ENCODE data around the gene RAPGEF5. TPM values are rescaled to one million over a fixed set of nuclear protein-coding genes. Genes with fewer than 3 reads are reported as not detected.

The RAPGEF5 gene
- total RNA-seq, 1 donor from 2014 or later: 83.7 TPM

DNA sequence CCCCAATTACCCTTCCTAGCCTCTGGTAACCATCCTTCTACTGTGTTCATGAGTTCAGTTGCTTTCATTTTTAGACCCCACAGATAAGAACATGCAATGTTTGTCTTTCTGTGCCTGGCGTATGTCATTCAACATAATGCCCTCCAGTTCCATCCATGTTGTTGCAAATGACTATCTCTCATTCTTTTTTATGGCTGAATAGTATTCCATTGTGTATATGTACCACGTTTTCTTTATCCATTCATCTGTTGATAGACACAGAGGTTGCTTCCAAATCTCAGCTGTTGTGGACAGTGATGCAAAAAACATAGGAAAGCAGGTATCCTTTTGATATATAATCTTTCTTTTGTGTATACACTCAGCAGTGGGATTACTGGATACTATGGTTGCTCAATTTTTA lies 51.2 kb downstream of the RAPGEF5 start:
- DNase-seq: no peak

DNA sequence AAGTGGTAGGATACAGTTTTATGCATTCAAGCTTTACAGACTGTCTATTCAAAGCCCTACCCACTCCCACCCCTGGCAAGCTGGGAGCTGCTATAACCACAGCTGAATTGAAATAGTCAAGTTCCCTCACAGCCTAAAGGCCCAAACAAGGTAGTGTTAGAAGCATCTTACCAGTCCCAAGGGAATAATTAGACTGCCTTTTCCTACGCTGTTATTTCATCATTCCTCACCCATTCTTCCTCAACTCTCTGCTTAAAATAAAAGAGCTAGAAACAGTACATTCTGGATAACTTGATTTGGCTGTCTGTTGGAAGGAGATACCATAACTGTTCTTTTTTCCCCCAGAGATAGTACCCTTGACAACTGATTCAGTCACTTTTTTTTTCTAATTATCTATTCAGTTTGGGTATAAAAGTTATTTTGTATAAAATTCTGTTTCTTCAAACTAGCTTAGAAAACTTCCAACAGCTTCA lies 54.0 kb downstream of the RAPGEF5 start:
- peak; percentile 12 for DNase-seq

DNA sequence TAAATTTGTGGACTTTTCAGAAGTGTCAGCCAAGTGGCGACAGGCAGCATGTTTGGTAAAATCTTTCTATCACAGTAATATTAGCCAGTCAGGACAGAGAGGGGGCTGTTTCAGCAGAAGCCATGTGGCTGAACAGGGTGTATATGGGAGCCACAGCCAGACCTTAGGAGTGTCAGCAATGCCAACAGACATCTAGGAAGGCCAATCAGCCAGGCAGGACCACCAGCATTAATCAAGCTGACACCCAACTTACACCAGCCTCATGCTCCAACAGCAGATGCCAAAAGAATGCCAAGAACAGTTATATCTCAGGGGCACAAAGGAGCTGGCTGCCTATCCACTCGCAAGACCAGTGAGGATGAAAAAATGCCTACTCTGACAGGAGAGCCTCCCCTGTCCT lies 54.8 kb downstream of the RAPGEF5 start:
- no peak for DNase-seq

DNA sequence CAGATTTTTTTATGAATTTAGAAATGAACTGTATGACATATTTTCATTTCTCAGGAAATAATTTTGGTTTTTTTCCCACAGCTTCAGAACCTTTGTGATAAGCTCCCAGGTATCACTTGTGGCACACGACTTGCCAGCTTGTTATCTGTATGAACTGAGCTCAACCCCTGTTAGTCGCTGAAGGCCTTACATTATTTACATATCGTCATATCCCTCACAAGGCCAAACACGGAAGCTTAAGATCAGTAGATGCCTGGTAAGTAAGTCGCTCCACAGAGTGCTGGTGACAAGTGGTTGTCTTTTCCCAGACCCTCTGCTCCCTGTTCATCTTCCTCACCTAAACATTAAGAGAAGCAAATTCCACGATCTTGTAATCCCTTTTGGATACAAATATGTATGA lies 55.2 kb downstream of the RAPGEF5 start:
- DNase-seq: no peak

DNA sequence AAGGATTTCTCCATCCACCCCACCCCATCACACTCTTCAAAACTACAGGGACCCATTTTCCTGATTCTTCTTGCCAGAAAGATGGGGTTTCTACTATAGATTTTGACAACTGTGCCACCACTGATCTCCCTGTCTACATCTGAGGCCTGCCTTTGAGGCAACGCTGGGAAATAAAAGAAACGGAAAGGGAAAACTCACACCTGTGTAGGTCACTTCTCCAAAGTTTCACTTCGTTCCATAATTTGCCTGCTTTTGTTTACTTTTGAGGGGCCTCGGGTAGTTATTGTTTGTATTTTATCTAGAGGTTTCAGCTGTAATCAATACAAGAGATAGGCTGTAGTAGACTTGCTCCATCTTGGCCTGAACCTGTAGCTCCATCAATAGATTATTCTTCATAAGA lies 56.1 kb downstream of the RAPGEF5 start:
- no peak for DNase-seq

DNA sequence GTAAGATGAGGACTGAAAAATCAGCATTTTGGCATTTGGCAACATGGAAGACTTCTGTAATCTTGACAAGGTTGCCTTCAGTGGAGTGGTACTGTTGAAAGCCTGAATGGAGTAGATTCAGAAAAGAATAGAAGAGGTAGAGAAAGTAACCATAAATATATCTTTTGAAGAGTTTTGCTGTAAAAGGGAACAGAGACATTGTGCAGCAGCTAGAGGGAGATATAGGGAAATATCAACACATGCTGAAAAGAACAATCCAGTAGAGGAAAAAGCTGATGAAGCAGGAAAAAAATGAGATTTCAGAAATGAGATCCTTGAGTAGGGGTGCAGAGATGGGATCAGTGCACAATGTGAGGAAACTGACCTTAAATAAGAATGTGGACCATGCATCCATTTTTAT lies 60.0 kb downstream of the RAPGEF5 start:
- no peak for DNase-seq

DNA sequence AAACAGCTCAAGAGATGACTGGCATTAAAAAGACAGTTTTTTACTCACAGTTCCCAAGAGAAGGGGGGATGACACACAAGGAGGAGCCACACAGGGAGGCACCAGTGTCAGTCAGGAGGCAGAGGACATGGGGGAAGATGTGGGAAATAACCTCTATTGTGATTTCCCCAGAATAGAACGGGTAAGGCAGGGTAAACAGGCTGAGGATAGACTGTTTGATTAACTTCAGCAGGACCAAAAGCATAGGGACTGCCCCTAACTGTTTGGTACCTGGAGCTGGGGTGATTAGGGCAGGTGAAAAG lies 60.7 kb downstream of the RAPGEF5 start:
- no peak for DNase-seq

DNA sequence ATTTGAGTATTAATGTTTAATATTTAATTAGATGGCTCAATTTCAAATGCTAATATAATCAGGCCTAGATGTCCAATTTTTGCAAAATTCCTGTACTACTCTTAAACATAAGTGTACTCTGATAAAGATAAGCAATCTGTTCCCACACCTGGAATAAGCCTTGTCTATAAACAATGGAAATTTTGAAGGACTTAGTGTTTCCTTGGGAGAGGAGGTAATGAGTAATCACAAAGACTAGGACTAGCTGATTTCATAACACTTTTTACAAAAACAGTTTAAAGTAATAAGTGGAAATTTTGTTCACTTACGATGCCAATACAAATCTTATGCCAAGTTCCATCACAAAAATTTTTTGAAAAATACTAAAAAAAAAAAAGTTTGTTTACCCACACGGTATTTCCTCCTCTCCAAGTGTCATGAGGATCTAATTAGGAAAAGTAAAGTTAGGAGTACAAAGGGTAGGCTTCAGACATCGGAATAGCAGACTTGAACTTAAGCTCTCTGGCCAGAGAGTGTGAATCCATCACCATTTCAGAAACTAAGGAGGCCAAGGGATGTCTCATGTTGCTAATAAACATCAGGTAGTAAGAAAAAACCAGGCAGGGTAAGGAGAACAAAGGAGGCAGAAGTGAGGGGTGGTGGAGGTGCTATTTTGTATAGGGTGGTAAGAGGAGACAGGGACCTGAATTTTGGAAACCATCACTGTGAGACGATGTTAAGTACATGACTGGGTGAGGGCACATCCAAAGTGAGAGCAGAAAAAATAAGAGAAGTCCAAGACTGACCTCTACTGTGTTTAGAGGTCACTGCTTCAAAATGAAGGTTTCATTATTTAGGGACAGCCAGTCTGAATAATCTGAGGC lies 61.3 kb downstream of the RAPGEF5 start:
- no peak for DNase-seq

DNA sequence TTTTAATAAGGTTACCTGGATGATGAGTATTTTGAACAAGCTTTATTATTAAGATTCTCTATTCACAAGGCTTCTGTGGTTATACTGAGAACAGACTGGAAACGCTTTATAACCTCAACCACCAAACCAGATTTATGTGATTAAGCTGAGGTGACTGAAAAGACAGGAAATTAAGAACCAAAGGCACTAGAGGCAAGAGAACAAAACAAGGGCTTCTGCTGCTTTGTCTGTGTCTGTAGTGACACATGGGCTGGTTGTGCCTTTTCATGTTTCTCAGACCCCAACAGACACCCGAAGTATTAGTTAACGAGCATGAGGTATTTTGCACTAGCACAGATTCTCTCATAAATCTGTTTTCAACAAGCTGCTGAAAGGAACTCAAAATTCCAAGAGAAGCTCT lies 64.4 kb downstream of the RAPGEF5 start:
- no peak for DNase-seq

DNA sequence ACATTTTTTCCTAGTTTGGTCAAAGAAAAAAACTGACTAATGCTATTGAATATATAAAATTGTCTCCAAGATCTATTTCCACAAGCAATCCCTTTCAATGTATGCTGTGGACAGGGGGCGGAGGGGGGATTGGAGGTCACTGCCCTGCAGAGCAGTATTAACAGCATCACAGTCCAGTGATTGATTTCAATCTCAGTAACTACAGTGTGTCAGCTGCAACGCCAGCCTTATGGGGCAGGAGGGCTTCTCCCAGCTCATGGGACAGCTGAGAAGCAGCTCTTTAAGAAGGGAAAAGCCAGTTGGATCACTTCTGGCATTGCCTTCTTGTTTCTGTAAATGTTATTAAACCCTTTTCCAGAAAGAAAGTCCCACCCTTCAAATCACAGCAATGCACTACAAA lies 65.0 kb downstream of the RAPGEF5 start:
- peak; percentile 16 for DNase-seq

DNA sequence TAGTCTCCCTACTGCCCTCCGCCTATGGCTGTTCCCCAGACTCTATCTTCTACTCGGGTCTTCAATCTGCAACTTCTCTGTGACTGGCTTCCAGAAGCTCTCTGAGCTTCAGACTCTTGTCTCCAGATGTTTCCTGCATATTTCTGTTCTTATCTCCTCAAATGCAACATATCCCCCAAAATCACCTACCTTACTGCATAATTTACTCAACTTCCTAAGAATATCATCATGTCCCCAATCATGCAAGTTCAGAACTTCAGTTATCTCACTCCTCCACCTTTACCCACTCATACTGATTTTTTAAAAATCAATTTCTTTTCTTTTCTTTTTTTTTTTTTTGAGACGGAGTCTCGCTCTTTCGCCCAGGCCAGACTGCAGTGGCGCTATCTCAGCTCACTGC lies 68.8 kb downstream of the RAPGEF5 start:
- no peak for DNase-seq

DNA sequence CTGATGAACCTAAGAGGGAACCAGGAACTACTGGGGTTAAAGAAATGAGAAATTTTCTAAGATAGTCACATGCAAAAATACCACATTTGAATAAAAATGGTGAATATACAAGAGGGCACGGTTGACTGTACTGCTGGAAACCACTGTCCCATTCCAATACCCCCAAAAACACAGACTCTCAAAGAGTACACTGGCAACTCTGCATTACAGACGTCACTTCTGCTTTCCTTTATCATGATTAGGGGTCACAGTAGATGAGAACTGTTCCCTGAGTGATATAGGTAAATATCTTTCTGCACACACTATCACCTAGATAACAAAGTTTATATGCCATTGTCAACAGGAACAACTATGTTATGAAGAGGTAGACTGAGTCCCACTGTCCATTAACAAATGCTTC lies 69.5 kb downstream of the RAPGEF5 start:
- DNase-seq: no peak

DNA sequence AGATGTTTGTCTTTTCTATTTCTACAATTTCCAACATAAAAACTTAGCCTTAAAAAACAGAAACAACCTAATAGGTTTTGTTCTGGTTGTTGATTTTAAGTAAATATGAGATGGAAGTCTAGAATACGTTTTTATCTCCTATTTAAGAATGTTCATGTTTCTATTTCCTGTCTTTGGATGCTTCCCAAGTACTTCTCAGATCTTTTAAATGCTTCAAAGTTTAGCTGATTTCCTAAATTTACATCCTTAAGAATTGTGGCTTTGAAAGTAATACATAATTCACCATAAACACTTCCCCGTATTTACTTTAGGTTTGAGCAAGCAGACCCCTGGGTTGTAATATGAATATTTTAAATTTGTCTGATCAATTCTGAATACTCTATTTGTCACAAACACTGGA lies 70.5 kb downstream of the RAPGEF5 start:
- no peak for DNase-seq

DNA sequence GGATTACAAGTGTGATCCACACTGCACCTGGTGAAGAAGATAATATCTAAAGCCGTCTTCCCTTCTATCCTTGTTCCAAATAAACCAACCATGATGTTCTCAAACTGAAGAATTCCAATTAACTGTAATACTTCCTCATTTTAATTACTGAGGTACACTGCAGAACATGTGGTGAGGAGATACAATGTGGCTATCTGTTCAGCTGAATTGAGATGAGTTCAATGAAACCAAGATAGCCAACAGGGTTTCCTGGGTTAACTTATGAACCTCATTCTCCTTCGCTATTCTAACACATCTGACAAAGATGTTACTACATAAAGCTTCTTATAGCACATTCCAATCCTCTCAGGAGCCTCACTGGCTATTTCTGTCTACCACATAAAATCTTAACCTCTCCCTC lies 75.5 kb downstream of the RAPGEF5 start:
- no peak for DNase-seq

DNA sequence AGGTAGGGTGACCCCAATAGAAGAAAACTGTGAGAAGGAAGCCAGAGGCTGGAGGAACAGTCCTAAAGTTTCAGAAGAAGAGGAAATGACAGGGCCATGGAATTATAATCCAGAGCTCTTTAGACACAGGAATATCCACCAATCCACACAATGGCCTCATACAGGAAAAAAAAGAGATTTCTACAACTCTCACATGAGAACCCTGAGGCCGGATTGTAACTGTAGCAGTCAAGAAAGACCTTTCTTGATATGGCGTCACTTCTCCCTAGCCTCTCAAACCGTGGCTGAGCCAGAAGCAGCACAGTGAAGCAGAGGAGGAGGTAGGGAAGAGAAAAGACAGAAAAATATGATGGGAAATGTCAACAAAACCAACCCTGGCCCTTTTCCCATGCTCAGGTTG lies 76.9 kb downstream of the RAPGEF5 start:
- no peak for DNase-seq

DNA sequence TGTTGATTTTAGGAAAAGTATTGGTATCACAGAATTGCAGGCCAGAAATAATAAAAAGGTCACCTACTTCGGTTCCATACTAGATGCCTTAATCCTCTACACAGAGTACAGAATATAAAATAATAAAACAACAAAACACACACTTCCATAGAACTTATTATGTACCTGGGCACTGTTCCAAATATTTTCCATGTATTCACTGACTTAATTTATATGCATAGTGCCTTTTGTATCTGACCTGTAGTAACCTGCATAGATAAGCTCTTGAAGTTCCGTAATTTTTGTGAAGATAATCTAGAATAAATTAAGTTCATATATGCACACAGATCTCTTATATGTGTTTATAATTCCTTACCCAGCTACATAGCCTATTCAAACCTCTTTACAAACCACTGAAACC lies 78.3 kb downstream of the RAPGEF5 start:
- DNase-seq: no peak

DNA sequence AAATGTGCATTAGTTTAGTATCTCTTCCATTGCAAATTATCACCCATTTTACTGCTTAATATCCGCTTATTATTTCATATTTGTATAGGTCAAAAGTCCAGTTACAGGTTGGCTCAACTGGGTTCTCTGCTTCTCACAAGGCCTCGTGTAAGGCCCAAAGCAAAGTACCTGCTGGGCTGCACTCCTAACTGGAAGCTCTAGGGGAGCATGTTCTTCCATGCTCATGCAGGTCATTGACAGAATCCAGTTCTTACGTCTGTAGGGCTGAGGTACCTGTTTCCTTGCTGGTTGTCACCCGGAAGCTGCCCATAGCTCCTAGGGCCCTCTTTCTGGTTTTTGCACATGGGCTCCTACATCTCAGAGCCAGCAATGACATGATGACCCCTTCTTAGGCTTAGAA lies 79.6 kb downstream of the RAPGEF5 start:
- no peak for DNase-seq

DNA sequence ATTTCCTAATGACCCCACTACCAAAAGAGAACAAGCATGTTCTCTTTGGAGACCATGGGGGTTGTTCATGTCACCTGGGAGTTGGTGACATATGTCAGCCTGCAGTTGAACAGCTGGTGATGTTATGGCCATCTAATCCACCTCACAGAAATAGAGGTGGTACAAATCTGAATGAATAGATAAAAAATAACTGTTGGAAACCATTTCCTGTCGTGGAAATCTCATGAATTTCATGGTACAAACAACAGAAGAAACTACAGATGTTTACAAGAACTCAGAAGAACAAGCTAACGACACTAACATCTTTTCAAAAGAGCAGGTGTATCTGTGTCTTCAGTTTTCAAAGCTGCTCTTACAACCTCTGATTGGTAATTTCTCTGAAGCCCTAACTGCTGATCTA lies 81.3 kb downstream of the RAPGEF5 start:
- DNase-seq: no peak

DNA sequence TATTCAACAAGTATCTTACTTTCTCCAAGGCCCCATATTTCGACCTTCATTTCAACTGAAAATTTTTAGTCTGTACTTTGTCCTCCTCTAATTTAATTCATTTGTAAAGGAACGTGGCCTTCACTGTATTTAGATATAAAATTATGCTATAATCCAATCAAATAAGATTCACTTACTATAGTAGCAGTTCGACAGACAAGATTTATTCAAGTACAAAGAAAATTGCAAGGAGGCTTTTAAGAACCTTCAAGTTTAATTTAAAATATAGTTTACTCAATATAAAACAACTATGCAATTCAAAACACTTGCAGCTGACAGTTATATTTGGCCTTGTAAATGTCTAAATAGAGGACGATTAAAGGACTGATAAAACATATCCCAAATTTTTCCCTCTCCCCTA lies 85.6 kb downstream of the RAPGEF5 start:
- DNase-seq: no peak

DNA sequence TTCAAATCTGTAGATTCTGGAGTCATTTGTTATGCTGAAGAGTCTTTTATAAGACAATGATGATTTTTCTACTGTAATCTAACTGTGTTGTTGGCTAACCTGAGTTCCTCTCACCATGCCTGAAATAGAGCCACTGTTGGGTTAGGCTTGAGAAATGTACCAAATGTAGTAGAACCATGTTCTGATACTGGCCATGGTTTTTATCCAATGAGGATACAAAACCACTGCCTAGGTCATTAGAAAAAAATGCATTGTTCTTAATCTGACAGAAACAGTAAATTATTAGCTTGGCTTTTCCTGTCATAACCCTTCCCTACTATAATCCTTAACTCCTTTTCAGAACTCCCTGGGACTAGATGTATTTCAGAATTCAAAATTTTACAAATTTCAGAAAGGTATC lies 86.6 kb downstream of the RAPGEF5 start:
- no peak for DNase-seq

DNA sequence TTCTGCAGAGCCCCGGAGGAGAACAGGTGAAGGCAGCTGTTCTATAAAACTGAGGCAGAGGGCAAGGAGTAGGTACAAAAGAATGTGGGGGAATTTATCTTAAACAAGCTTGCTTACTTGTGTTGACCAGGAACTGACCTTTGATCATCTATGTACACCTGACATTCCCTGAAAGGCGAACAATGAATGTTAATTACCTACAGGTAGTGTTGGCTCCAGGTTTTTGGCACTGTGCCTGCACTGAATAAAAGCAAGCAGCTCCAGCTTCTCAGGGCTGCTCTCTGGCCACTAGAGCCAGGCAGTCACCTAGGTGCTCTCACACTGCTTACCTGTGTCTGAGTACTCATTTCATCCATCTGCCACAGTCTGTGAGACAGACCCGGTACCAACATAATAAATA lies 87.0 kb downstream of the RAPGEF5 start:
- DNase-seq: no peak

DNA sequence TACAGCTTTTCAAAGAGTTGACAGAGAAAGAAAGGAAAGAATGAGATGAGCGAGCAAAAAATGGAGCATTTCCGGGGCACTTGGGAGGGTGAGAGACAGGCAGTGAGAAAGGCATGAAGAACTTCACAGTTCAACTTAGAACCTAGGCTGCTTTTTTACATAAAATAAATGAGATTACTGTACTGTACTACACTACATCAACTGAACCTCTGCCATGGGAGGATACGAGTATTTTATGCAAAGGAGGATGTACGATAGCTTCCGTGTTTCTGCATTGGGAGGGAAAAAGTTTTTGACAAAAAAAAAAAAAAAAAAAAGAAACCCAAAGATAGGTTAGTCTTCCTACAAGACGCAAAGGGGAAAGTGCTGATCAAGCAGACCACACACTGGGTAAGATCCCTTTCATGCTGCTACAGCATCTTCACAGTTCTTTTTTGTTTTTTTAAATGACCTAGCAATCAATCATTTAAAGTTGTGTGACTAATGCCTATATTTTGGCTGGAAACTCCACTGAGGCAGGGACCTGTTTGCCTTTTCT lies 88.0 kb downstream of the RAPGEF5 start:
- no peak for DNase-seq

DNA sequence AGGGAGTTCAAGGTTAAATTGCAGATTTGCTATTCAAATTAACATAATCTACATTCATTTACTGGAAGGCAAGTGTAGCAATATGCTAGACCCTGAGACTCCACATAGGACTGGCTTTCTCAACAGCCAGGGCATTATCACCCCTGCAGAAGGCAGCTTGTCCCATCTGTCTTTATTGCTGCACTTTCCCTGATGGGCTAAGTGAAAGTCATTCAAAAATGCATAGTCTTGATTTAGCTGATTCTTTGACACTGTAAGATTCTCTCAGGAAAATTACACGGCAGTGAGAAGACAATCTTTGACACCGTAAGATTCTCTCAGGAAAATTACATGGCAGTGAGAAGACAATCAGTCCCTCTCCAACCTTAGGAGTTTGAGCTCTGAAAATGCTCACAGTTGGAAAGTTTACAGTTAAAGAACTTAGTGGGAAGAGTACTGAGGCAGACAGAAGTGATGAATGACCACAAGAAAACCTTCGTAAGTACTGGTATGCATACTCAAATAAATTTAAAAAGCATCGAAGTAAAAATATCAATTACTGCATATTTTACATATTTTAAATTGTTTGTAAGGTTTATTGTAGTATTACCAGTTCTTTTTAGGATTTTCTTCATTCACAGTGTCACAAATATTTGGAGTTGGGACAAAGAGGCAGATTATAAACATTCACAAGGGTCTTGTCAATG lies 88.9 kb downstream of the RAPGEF5 start:
- DNase-seq: no peak

DNA sequence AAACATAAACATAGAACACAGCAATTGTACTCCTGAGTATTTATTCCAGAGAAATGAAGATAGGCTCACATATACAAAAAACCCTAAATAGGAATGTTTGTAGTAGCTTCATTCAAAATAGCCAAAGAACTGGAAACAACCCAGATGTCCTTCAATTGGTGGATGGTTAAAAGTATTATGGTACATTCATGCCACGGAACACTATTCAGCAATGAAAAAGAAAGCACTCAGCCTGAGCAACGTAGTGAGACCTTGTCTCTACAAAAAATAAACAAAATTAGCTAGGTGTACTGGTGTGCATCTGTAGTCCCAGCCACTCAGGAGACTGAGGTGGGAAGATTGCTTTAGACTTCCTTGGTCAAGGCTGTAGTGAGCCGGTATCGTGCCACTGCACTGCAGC lies 94.4 kb downstream of the RAPGEF5 start:
- no peak for DNase-seq

Measured in tongue (tissue), 2 donors.